Esophagus muscularis mucosa (tissue), 4 donors: Measurements from ENCODE around the gene ARHGAP8. TPM values are rescaled to one million over a fixed set of nuclear protein-coding genes. Genes with fewer than 3 reads are reported as not detected.

Experiments
- DNase-seq: peaks from one replicate; pipeline ENCODE4 v3.0.0-alpha.2; 2017; ENCODE audit errors: extremely low spot score
- H3K27ac ChIP-seq, 4 donors: fragments of 200-600 bp; sonication (generic); replicated peaks in 1 of 4; 1 replicate in 3 of 4; 2 replicates in 1 of 4; pipeline ENCODE4 v1.5.1; 2016 to 2019; ENCODE audit warnings: mild to moderate bottlenecking in 1 of 4
- H3K27me3 ChIP-seq, 4 donors: fragments of 200-600 bp; sonication (generic); one replicate each; pipeline versions ENCODE4 v1.5.1 to v1.6.0; 2016 to 2019
- H3K36me3 ChIP-seq, 4 donors: fragments of 200-600 bp; sonication (generic); one replicate each; pipeline ENCODE4 v1.5.1; 2016 to 2019
- H3K4me1 ChIP-seq, 4 donors: fragments of 200-600 bp; sonication (generic); one replicate each; pipeline ENCODE4 v1.5.1; 2016 to 2019
- H3K4me3 ChIP-seq, 4 donors: fragments of 200-600 bp; sonication (generic); 1 replicate in 2 of 4; 2 replicates in 2 of 4; pipeline ENCODE4 v1.5.1; 2016 to 2019; ENCODE audit warnings: mild to moderate bottlenecking in 4 of 4, moderate library complexity in 1 of 4
- H3K9me3 ChIP-seq, 4 donors: fragments of 200-600 bp; sonication (generic); 1 replicate in 3 of 4; 2 replicates in 1 of 4; pipeline ENCODE4 v1.5.1; 2016 to 2019
- EP300 ChIP-seq: sonication (generic); formaldehyde crosslinking; IDR thresholded peaks from one replicate; pipeline ENCODE4 v1.6.1; 2017; ENCODE audit warnings: antibody characterized with exemption
- POLR2A ChIP-seq: fragments of 450-650 bp; IDR thresholded peaks from one replicate; pipeline ENCODE4 v1.6.1; 2017; ENCODE audit warnings: antibody characterized with exemption, moderate library complexity, mild to moderate bottlenecking, low read depth
- POLR2AphosphoS5 ChIP-seq, 2 donors: sonication (generic); formaldehyde crosslinking; IDR thresholded peaks; one replicate each; pipeline ENCODE4 v1.6.1; 2017; ENCODE audit warnings: antibody characterized with exemption in 2 of 2
- WGBS: methylation state at CpG from one replicate; pipeline ENCODE4 v1.1.5; 2018; 5-methylcytosine and 5-hydroxymethylcytosine counted together
- intact Hi-C: fragments of 100-400 bp; cut with DNase I; formaldehyde crosslinking; loops from one replicate; pipeline ENCODE4 v1.15.1; 2023
- total RNA-seq, 4 donors: library from RNA; depleted of rRNA; stranded (reverse); fragments of >200 nt; gene quantifications; one replicate each; pipeline versions ENCODE4 v1.1.0 to v1.2.1, GENCODE V29; 2016
- TF ChIP-seq, protein P1 (sequence below), 3 experiments: fragments of 200-600 bp in 2 of 3; fragments of 450-650 bp in 1 of 3; sonication (generic) in 2 of 3; IDR thresholded peaks; one replicate each; pipeline ENCODE4 v1.5.1; 2017 to 2019; ENCODE audit warnings: antibody characterized with exemption in 3 of 3, mild to moderate bottlenecking in 2 of 3, moderate library complexity in 1 of 3

Gene ARHGAP8
- total RNA-seq, 4 donors from 2014 or later, result 0.33 to 0.58 TPM; not detected in 2

DNA sequence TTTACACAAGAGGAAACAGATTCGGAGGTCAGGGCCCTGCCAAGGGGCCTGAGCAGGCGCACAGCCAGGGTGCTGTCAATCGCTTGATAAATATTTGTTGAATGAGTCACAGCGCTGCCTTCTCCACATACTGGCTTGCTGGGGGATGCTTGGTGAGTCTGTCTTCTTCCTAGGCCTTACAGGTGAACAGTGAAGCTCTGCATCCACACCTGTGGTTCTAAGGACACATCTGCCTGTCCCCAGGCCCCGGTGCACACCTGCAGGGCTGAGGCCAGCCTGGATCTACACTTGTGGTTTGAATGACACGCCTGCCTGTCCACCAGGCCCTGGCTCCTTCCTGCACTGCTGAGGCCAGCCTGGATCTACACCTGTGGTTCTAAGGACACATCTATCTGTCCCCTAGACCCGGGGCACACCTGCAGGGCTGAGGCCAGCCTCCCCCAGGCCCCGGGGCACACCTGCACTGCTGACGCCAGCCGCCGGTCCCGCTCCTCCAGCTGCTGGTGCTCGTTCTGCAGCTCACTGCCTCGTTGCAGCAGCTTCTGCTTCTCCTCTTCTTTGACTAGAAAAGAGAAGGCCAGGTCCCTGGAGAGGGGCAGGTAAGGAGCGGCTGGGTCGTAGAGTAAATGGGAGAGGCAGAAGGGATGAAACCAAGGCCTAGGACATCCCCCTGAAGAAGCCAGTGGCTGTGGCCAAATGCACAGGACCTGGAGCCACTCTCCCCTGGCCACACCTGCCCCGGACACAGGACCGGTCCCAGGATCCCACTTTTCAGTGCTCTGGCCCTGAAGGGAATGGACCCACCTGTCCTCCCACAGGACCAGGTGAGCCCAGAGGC lies 132.8 kb downstream of the ARHGAP8 start:
- Histone ChIP-seq H3K9me3 (no peaks in the 10 kb centered on the region), H3K4me1 (no peaks in the 10 kb centered on the region), H3K36me3 (peaks cover 0 to 11% (median 3%) of the 10 kb centered on the region in 4 donors), H3K4me3 (no peak overlapping the region), H3K27ac (no peak overlapping the region), H3K27me3 (no peaks in the 10 kb centered on the region)
- no peak for DNase-seq
- WGBS, result 91% methylated on average over 15 of the region's 18 CpGs
- intact Hi-C loops, result no loop called here
- TF ChIP-seq POLR2AphosphoS5 (IDR thresholded peaks at IDR 0.05) (no peak), POLR2A (no peak), EP300 (no peak)
- TF ChIP-seq, protein P1, sequence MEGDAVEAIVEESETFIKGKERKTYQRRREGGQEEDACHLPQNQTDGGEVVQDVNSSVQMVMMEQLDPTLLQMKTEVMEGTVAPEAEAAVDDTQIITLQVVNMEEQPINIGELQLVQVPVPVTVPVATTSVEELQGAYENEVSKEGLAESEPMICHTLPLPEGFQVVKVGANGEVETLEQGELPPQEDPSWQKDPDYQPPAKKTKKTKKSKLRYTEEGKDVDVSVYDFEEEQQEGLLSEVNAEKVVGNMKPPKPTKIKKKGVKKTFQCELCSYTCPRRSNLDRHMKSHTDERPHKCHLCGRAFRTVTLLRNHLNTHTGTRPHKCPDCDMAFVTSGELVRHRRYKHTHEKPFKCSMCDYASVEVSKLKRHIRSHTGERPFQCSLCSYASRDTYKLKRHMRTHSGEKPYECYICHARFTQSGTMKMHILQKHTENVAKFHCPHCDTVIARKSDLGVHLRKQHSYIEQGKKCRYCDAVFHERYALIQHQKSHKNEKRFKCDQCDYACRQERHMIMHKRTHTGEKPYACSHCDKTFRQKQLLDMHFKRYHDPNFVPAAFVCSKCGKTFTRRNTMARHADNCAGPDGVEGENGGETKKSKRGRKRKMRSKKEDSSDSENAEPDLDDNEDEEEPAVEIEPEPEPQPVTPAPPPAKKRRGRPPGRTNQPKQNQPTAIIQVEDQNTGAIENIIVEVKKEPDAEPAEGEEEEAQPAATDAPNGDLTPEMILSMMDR (IDR thresholded peaks at IDR 0.05), result no peak

- H3K36me3 ChIP-seq, result peaks cover 0 to 11% (median 3%) of the 10 kb centered on the region in 4 donors
- intact Hi-C loops, result no loop called here
- no peak for DNase-seq
- TF ChIP-seq POLR2AphosphoS5 (IDR thresholded peaks at IDR 0.05) (no peak), POLR2A (no peak), EP300 (no peak)
- TF ChIP-seq, protein P1 (IDR thresholded peaks at IDR 0.05), result no peak
- H3K27me3 ChIP-seq, result no peaks in the 10 kb centered on the region
- H3K27ac ChIP-seq, result no peak overlapping the region
- WGBS, result 85% methylated on average over 11 of the region's 14 CpGs
- no peaks in the 10 kb centered on the region for H3K4me1 ChIP-seq
- no peak overlapping the region for H3K4me3 ChIP-seq
- H3K9me3 ChIP-seq, result no peaks in the 10 kb centered on the region
Observed at GRCh38 chr22:44885806-44886360, 133.5 kb downstream of the ARHGAP8 start.

DNA sequence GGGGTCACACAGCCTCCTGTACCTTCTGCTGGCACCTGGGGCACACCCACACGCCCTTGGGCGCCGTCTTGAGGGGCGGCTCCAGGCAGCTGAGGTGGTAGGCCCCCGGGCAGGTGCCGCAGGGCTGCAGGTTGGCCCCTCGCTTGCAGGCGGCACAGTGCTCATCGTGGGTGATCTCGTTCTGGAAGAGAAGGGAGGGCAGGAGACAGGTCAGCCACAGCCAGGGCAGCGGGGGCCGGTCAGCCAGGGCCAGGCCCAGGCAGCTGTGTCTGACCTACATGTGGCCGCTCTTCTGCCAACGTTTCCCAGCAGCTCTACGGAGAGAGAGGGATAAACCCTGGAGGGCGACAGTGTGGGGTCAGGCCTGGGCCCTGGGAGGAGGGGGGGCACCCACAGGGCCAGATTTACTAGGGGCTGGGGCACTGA lies 135.6 kb downstream of the ARHGAP8 start:
- H3K9me3 ChIP-seq, result no peaks in the 10 kb centered on the region
- no peak overlapping the region for H3K27ac ChIP-seq
- H3K4me1 ChIP-seq, result no peaks in the 10 kb centered on the region
- H3K36me3 ChIP-seq, result peaks cover 0 to 3% (median under 1%) of the 10 kb centered on the region in 4 donors
- DNase-seq, result no peak
- intact Hi-C loops, result no loop called here
- H3K27me3 ChIP-seq, result no peaks in the 10 kb centered on the region
- whole genome bisulfite sequencing, result 89% methylated on average over 12 of the region's 16 CpGs
- TF ChIP-seq, protein P1 (IDR thresholded peaks at IDR 0.05), result no peak
- TF ChIP-seq EP300, result no peak
- TF ChIP-seq POLR2A, result no peak
- TF ChIP-seq POLR2AphosphoS5 (IDR thresholded peaks at IDR 0.05), result no peak
- H3K4me3 ChIP-seq, result no peak overlapping the region

DNA sequence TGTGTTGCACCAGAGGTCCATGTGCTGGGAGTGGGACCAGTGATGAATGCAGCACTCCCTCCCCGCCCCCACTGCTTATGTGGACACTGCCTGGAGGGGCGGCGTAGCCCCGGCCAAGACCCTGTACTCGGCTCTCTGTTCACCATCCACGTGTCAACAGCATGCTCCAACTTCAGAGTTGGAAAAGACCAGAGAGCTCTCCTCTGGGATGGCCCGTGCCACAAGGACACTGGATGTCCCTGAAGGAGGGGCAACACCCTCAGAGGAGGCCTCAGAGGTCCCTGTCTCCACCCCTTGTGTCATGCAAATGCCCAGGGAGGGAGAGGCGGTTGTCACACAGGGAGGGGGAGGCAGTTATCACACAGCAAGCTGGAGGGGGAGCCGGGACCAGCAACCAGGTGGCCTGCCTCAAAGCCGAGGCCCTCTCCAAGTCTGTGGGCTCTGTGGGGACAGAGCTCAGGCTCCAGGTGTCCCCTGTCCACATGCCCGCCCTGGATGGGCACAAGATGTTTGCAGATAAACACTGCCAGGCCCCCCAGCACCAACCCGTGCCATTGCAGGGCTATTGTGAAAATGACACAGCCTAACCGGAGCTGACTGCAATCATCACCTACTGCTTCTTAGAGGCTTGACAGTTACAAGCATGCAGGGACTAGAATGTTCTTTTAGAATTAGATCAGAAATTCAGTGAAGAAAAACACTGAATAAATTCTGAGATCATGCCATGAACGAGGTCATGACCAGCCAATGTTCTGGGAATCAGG lies 136.3 kb downstream of the ARHGAP8 start:
- no peaks in the 10 kb centered on the region for H3K9me3 ChIP-seq
- H3K27ac ChIP-seq, result no peak overlapping the region
- H3K4me1 ChIP-seq, result no peaks in the 10 kb centered on the region
- WGBS, result 68% methylated on average over 11 of the region's 14 CpGs
- no peak for TF ChIP-seq POLR2AphosphoS5 (IDR thresholded peaks at IDR 0.05)
- no peak for TF ChIP-seq POLR2A
- TF ChIP-seq, protein P1 (IDR thresholded peaks at IDR 0.05), result no peak
- no peak for TF ChIP-seq EP300
- DNase-seq, result no peak
- no peaks in the 10 kb centered on the region for H3K36me3 ChIP-seq
- intact Hi-C loops, result no loop called here
- H3K4me3 ChIP-seq, result no peak overlapping the region
- H3K27me3 ChIP-seq, result no peaks in the 10 kb centered on the region
